Tibial artery (tissue), 4 donors: ENCODE results near the gene KCP.
A peak's percentile ranks its signal among the peaks of the same experiment; 100 is the strongest.

ENCODE experiments used
- DNase-seq, 2 donors: peaks; one replicate each; pipeline ENCODE4 v3.0.0-alpha.2; 2019
- H3K27ac ChIP-seq, 2 donors: fragments of 200-600 bp; sonication (generic) in 1 of 2; 1 replicate in 1 of 2; 2 replicates in 1 of 2; pipeline ENCODE4 v1.5.1; 2018 to 2019; ENCODE audit warnings: mild to moderate bottlenecking in 1 of 2
- H3K27me3 ChIP-seq, 2 donors: fragments of 200-600 bp; sonication (generic) in 1 of 2; one replicate each; pipeline versions ENCODE4 v1.5.1 to v1.6.0; 2016 to 2019
- H3K36me3 ChIP-seq, 3 donors: fragments of 200-600 bp; sonication (generic) in 2 of 3; one replicate each; pipeline ENCODE4 v1.5.1; 2016 to 2019; ENCODE audit warnings: mild to moderate bottlenecking in 2 of 3
- H3K4me1 ChIP-seq, 4 donors: fragments of 200-600 bp; sonication (generic) in 2 of 4; 1 replicate in 3 of 4; 2 replicates in 1 of 4; pipeline ENCODE4 v1.5.1; 2016 to 2019
- H3K4me3 ChIP-seq, 2 donors: fragments of 200-600 bp; sonication (generic) in 1 of 2; 1 replicate in 1 of 2; 2 replicates in 1 of 2; pipeline ENCODE4 v1.5.1; 2018 to 2019; ENCODE audit warnings: mild to moderate bottlenecking in 2 of 2
- H3K9me3 ChIP-seq, 3 donors: fragments of 200-600 bp; sonication (generic) in 1 of 3; one replicate each; pipeline ENCODE4 v1.5.1; 2016 to 2019
- CTCF ChIP-seq, 2 experiments: fragments of 200-600 bp in 1 of 2; fragments of 450-650 bp in 1 of 2; IDR thresholded peaks; one replicate each; pipeline ENCODE4 v1.5.1; 2017 to 2019; ENCODE audit warnings: antibody characterized with exemption in 2 of 2, mild to moderate bottlenecking in 1 of 2, moderate library complexity in 1 of 2
- intact Hi-C: fragments of 100-400 bp; cut with DNase I; formaldehyde crosslinking; loops from one replicate; pipeline ENCODE4 v1.15.0; 2023; ENCODE audit warnings: low total_unique reads

The KCP gene

GRCh38 chr7:128912281-128912680, 1.8 kb upstream of the KCP start:
- no peaks in the 10 kb centered on the region for H3K9me3 ChIP-seq
- peaks cover 0 to 34% (median 25%) of the 10 kb centered on the region in 4 donors for H3K4me1 ChIP-seq
- no peak overlapping the region for H3K4me3 ChIP-seq
- intact Hi-C loops: no loop called here
- no peak overlapping the region for H3K27ac ChIP-seq
- no peak for TF ChIP-seq CTCF (IDR thresholded peaks at IDR 0.05)
- no peaks in the 10 kb centered on the region for H3K36me3 ChIP-seq
- H3K27me3 ChIP-seq: peaks cover 0 to 70% of the 10 kb centered on the region in 2 donors
- peak in 1 of 2 donors; percentile 52 for DNase-seq

- no peaks in the 10 kb centered on the region for H3K36me3 ChIP-seq
- DNase-seq: peak; percentile 45 to 60
- H3K4me1 ChIP-seq: peaks cover 0 to 34% (median 25%) of the 10 kb centered on the region in 4 donors
- no peak for TF ChIP-seq CTCF (IDR thresholded peaks at IDR 0.05)
- H3K9me3 ChIP-seq: no peaks in the 10 kb centered on the region
- H3K27ac ChIP-seq: no peak overlapping the region
- no peak overlapping the region for H3K4me3 ChIP-seq
- peaks cover 0 to 71% of the 10 kb centered on the region in 2 donors for H3K27me3 ChIP-seq
- intact Hi-C loops: no loop called here
These were observed 1.0 kb upstream of the KCP start for GRCh38 chr7:128911423-128912031.

- Histone ChIP-seq H3K27ac (no peak overlapping the region), H3K9me3 (no peaks in the 10 kb centered on the region), H3K4me1 (peaks cover 0 to 20% (median 12%) of the 10 kb centered on the region in 4 donors), H3K4me3 (peak overlapping the region; percentile 27 to 35), H3K27me3 (peaks cover 0 to 60% of the 10 kb centered on the region in 2 donors), H3K36me3 (no peaks in the 10 kb centered on the region)
- DNase-seq: peak in 1 of 2 donors; percentile 62
- no peak for TF ChIP-seq CTCF (IDR thresholded peaks at IDR 0.05)
- intact Hi-C loops: loop anchor here (10.0 kb wide), 1 partner anchor 185 kb away; no protein-coding TSS in a partner anchor
These were observed 612 bp downstream of the KCP start for GRCh38 chr7:128909625-128910568.

GRCh38 chr7:128908750-128909624, 1.5 kb downstream of the KCP start:
- H3K4me1 ChIP-seq: peaks cover 0 to 17% (median 11%) of the 10 kb centered on the region in 4 donors
- TF ChIP-seq CTCF (IDR thresholded peaks at IDR 0.05): no peak
- H3K27ac ChIP-seq: no peak overlapping the region
- peaks cover 0 to 59% of the 10 kb centered on the region in 2 donors for H3K27me3 ChIP-seq
- no peaks in the 10 kb centered on the region for H3K36me3 ChIP-seq
- peak in 1 of 2 donors; percentile 51 for DNase-seq
- no peaks in the 10 kb centered on the region for H3K9me3 ChIP-seq
- peak overlapping the region in 1 of 2 donors; percentile 27 for H3K4me3 ChIP-seq
- intact Hi-C loops: loop anchor here (10.0 kb wide), 1 partner anchor 186 kb away; no protein-coding TSS in a partner anchor
